Esophagus muscularis mucosa (tissue), 4 donors: Measurements from ENCODE around the gene TMEM59.
A peak's percentile ranks its signal among the peaks of the same experiment; 100 is the strongest.

ENCODE experiments used
- EP300 ChIP-seq: sonication (generic); formaldehyde crosslinking; IDR thresholded peaks from one replicate; pipeline ENCODE4 v1.6.1; 2017; ENCODE audit warnings: antibody characterized with exemption
- POLR2A ChIP-seq: fragments of 450-650 bp; IDR thresholded peaks from one replicate; pipeline ENCODE4 v1.6.1; 2017; ENCODE audit warnings: antibody characterized with exemption, moderate library complexity, mild to moderate bottlenecking, low read depth
- POLR2AphosphoS5 ChIP-seq, 2 donors: sonication (generic); formaldehyde crosslinking; IDR thresholded peaks; one replicate each; pipeline ENCODE4 v1.6.1; 2017; ENCODE audit warnings: antibody characterized with exemption in 2 of 2
- TF ChIP-seq, protein P1 (sequence below), 3 experiments: fragments of 200-600 bp in 2 of 3; fragments of 450-650 bp in 1 of 3; sonication (generic) in 2 of 3; IDR thresholded peaks; one replicate each; pipeline ENCODE4 v1.5.1; 2017 to 2019; ENCODE audit warnings: antibody characterized with exemption in 3 of 3, mild to moderate bottlenecking in 2 of 3, moderate library complexity in 1 of 3

DNA sequence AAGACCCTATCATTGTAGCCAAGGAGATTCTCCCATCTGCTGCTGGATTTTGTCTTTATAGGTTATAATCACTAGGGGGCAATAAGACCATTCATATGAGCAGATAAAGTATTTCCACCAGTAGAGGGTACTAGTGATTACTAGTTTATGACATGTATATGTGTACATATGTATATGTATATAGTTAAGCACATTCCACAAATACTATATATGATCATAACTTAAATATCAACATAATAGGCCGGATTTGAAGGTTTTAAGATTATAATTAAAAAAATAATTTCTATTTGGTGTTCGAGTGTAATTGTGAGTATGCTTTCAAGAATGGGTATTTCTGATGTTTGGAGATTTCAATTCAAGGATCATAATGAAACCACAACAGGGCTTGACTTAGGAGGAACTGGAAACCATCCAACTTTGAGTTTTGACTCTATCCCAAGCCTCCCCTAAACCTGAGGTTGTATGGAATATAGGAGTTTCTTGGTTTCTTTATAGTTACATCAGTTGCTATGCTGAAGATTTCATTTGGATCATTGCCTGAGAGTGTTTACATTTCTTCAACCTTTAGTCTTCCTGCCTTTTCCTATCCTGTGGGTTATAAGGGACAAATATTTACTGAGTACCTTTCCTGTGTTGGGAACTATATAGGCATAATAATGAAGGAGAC is 17.3 kb upstream of the TMEM59 start:
- TF ChIP-seq POLR2A = no peak
- TF ChIP-seq, protein P1, sequence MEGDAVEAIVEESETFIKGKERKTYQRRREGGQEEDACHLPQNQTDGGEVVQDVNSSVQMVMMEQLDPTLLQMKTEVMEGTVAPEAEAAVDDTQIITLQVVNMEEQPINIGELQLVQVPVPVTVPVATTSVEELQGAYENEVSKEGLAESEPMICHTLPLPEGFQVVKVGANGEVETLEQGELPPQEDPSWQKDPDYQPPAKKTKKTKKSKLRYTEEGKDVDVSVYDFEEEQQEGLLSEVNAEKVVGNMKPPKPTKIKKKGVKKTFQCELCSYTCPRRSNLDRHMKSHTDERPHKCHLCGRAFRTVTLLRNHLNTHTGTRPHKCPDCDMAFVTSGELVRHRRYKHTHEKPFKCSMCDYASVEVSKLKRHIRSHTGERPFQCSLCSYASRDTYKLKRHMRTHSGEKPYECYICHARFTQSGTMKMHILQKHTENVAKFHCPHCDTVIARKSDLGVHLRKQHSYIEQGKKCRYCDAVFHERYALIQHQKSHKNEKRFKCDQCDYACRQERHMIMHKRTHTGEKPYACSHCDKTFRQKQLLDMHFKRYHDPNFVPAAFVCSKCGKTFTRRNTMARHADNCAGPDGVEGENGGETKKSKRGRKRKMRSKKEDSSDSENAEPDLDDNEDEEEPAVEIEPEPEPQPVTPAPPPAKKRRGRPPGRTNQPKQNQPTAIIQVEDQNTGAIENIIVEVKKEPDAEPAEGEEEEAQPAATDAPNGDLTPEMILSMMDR (IDR thresholded peaks at IDR 0.05) = peak; percentile 63 to 75 (median 68)
- TF ChIP-seq POLR2AphosphoS5 (IDR thresholded peaks at IDR 0.05) = no peak
- TF ChIP-seq EP300 = no peak
